H9 (cell line): ENCODE data around the gene PROKR1. TPM values are rescaled to one million over a fixed set of nuclear protein-coding genes. Genes with fewer than 3 reads are reported as not detected.

Source experiments
- DNase-seq: peaks from one replicate; pipeline ENCODE4 v3.0.0-alpha.2; 2017
- H2AFZ ChIP-seq: one replicate; pipeline ENCODE4 v1.6.1; 2013; ENCODE audit warnings: mild to moderate bottlenecking, low read length, control low read depth, moderate library complexity
- H2AK5ac ChIP-seq: 2 replicates; pipeline ENCODE4 v1.6.1; 2013; ENCODE audit warnings: low read length, control low read depth, mixed read lengths; ENCODE audit not compliant: insufficient read length
- H2BK120ac ChIP-seq: one replicate; pipeline ENCODE4 v1.6.1; 2013; ENCODE audit warnings: low read depth, mild to moderate bottlenecking, low read length, control low read depth, inconsistent platforms; ENCODE audit not compliant: poor library complexity, severe bottlenecking
- H2BK12ac ChIP-seq: 2 replicates; pipeline ENCODE4 v1.6.1; 2013; ENCODE audit warnings: low read length, control low read depth, mixed read lengths, low read depth; ENCODE audit not compliant: insufficient read length
- H2BK15ac ChIP-seq: 2 replicates; pipeline ENCODE4 v1.6.1; 2013; ENCODE audit warnings: low read depth, low read length, control low read depth
- H2BK20ac ChIP-seq: one replicate; pipeline ENCODE4 v1.6.1; 2013; ENCODE audit warnings: low read depth, mild to moderate bottlenecking, low read length, control low read depth, inconsistent platforms; ENCODE audit not compliant: poor library complexity, severe bottlenecking
- H2BK5ac ChIP-seq: 2 replicates; pipeline ENCODE4 v1.6.1; 2013; ENCODE audit warnings: low read length, control low read depth, mixed read lengths; ENCODE audit not compliant: insufficient read length
- H3K14ac ChIP-seq: 2 replicates; pipeline ENCODE4 v1.6.1; 2013; ENCODE audit warnings: low read length, control low read depth; ENCODE audit not compliant: insufficient read depth
- H3K18ac ChIP-seq: 2 replicates; pipeline ENCODE4 v1.6.1; 2013; ENCODE audit warnings: low read depth, mild to moderate bottlenecking, mixed read lengths, low read length, control low read depth; ENCODE audit not compliant: insufficient read length
- H3K23ac ChIP-seq: 2 replicates; pipeline ENCODE4 v1.6.1; 2013; ENCODE audit warnings: low read length, control low read depth, mixed read lengths, low read depth; ENCODE audit not compliant: insufficient read length
- H3K23me2 ChIP-seq: 2 replicates; pipeline ENCODE4 v1.6.1; 2013; ENCODE audit warnings: low read depth, mild to moderate bottlenecking, mixed read lengths, low read length, control low read depth; ENCODE audit not compliant: insufficient read length, poor library complexity, severe bottlenecking
- H3K27ac ChIP-seq: 2 replicates; pipeline ENCODE4 v1.5.1; 2013; ENCODE audit warnings: low read length, control low read depth, mixed read lengths, low read depth; ENCODE audit not compliant: insufficient read length
- H3K27me3 ChIP-seq: 2 replicates; pipeline ENCODE4 v1.6.1; 2013; ENCODE audit warnings: low read length, control low read depth, inconsistent platforms; ENCODE audit not compliant: insufficient read depth
- H3K4ac ChIP-seq: 2 replicates; pipeline ENCODE4 v1.6.1; 2013; ENCODE audit warnings: low read depth, mild to moderate bottlenecking, control low read depth, inconsistent platforms, low read length, moderate library complexity
- H3K4me1 ChIP-seq: 2 replicates; pipeline ENCODE4 v1.6.1; 2013; ENCODE audit warnings: low read length, control low read depth, inconsistent platforms; ENCODE audit not compliant: insufficient read depth
- H3K4me2 ChIP-seq: 2 replicates; pipeline ENCODE4 v1.6.1; 2013; ENCODE audit warnings: low read length, control low read depth, mixed read lengths; ENCODE audit not compliant: insufficient read length, insufficient read depth
- H3K56ac ChIP-seq: 2 replicates; pipeline ENCODE4 v1.6.1; 2013; ENCODE audit warnings: low read depth, mild to moderate bottlenecking, mixed read lengths, low read length, control low read depth; ENCODE audit not compliant: insufficient read length
- H3K79me1 ChIP-seq: 2 replicates; pipeline ENCODE4 v1.6.1; 2013; ENCODE audit warnings: low read depth, mild to moderate bottlenecking, moderate library complexity, low read length, control low read depth, inconsistent platforms; ENCODE audit not compliant: insufficient read depth, poor library complexity, severe bottlenecking
- H3K79me2 ChIP-seq: 2 replicates; pipeline ENCODE4 v1.6.1; 2013; ENCODE audit warnings: low read length, control low read depth, inconsistent platforms; ENCODE audit not compliant: insufficient read depth
- H3K9ac ChIP-seq: 2 replicates; pipeline ENCODE4 v1.6.1; 2013; ENCODE audit warnings: low read length, control low read depth, mixed read lengths; ENCODE audit not compliant: insufficient read length; ENCODE audit errors: extremely low read depth
- H3K9me3 ChIP-seq: one replicate; pipeline ENCODE4 v1.6.1; 2013; ENCODE audit warnings: low read depth, low read length, inconsistent platforms; ENCODE audit not compliant: control insufficient read depth
- H3T11ph ChIP-seq: one replicate; pipeline ENCODE4 v1.6.1; 2013; ENCODE audit warnings: mild to moderate bottlenecking, low read length, control low read depth, inconsistent platforms
- H4K20me1 ChIP-seq: one replicate; pipeline ENCODE4 v1.6.1; 2013; ENCODE audit not compliant: control insufficient read depth, insufficient read length, insufficient read depth
- H4K5ac ChIP-seq: 2 replicates; pipeline ENCODE4 v1.6.1; 2013; ENCODE audit warnings: low read depth, mild to moderate bottlenecking, mixed read lengths, low read length, control low read depth; ENCODE audit not compliant: insufficient read length
- H4K8ac ChIP-seq: replicated peaks from 2 replicates; pipeline ENCODE4 v1.6.1; 2013; ENCODE audit warnings: low read length, control low read depth, mixed read lengths, low read depth; ENCODE audit not compliant: insufficient read length
- H4K91ac ChIP-seq: 2 replicates; pipeline ENCODE4 v1.6.1; 2013; ENCODE audit warnings: low read depth, mild to moderate bottlenecking, moderate library complexity, mixed read lengths, low read length, control low read depth; ENCODE audit not compliant: insufficient read length
- H3K27ac Mint-ChIP-seq, 3 experiments: 2 replicates in 2 of 3; 3 replicates in 1 of 3; pipeline ENCODE4 v1.8.0; 2020 to 2021; ENCODE audit warnings: mixed read lengths in 3 of 3, mild to moderate bottlenecking in 1 of 3, moderate library complexity in 1 of 3
- H3K27me3 Mint-ChIP-seq: 2 replicates; pipeline ENCODE4 v1.8.0; 2021; ENCODE audit warnings: low read depth, mild to moderate bottlenecking, moderate library complexity, mixed read lengths
- H3K36me3 Mint-ChIP-seq, 3 experiments: 2 replicates in 2 of 3; 3 replicates in 1 of 3; pipeline ENCODE4 v1.8.0; 2020 to 2021; ENCODE audit warnings: low read depth in 3 of 3, mixed read lengths in 3 of 3; ENCODE audit not compliant: insufficient read depth in 1 of 3
- H3K4me1 Mint-ChIP-seq, 2 experiments: 2 replicates each; pipeline ENCODE4 v1.8.0; 2020; ENCODE audit warnings: mixed read lengths in 2 of 2
- H3K4me3 Mint-ChIP-seq, 2 experiments: 2 replicates in 1 of 2; 3 replicates in 1 of 2; pipeline ENCODE4 v1.8.0; 2020 to 2021; ENCODE audit warnings: mild to moderate bottlenecking in 2 of 2, mixed read lengths in 2 of 2, moderate library complexity in 1 of 2
- H3K9me3 Mint-ChIP-seq, 2 experiments: 2 replicates in 1 of 2; 3 replicates in 1 of 2; pipeline ENCODE4 v1.8.0; 2020; ENCODE audit warnings: mild to moderate bottlenecking in 2 of 2, mixed read lengths in 2 of 2, moderate library complexity in 1 of 2
- CTCF ChIP-seq: fragments of 200-600 bp; sonication (generic); conservative IDR thresholded peaks from 3 replicates; pipeline ENCODE4 v1.8.0; 2021; ENCODE audit warnings: antibody characterized with exemption, mild to moderate bottlenecking
- WGBS: extraction: QIAGEN DNeasy Blood & Tissue Kit; methylation state at CpG from one replicate; pipeline ENCODE4 v1.1.7; 2013; ENCODE audit warnings: missing lambda C conversion rate, low lambda C conversion rate, mixed read lengths; ENCODE audit not compliant: insufficient read length; ENCODE audit errors: extremely low coverage; 5-methylcytosine and 5-hydroxymethylcytosine counted together
- total RNA-seq: library from RNA; stranded (reverse); gene quantifications from 2 replicates; pipeline ENCODE4 v1.2.1, GENCODE V29; 2021

The PROKR1 gene
- total RNA-seq, 1 experiment from 2014 or later: 1.5 TPM

- Histone ChIP-seq H2BK15ac (no peak overlapping the region), H3K23me2 (peaks cover 10% of the 10 kb centered on the region), H3K79me2 (no peaks in the 10 kb centered on the region), H3K4me2 (no peak overlapping the region), H2BK120ac (no peak overlapping the region), H3K79me1 (no peaks in the 10 kb centered on the region), H4K91ac (no peak overlapping the region), H2AFZ (no peak overlapping the region), H3K27me3 (peaks cover 5% of the 10 kb centered on the region; the same call in 1 of the 2 replicates), H3K27ac (no peak overlapping the region), H3K9ac (no peak overlapping the region), H3T11ph (no peak overlapping the region), H4K8ac (no peak overlapping the region), H4K5ac (no peak overlapping the region), H2BK5ac (no peak overlapping the region), H3K18ac (no peak overlapping the region), H2BK12ac (no peak overlapping the region), H3K9me3 (no peaks in the 10 kb centered on the region), H3K4ac (no peak overlapping the region), H2AK5ac (no peak overlapping the region), H3K56ac (no peak overlapping the region), H3K4me1 (0 out of 2 replicates have a peak, but pooled peaks cover 3% of the 10 kb centered on the region), H3K14ac (no peak overlapping the region), H2BK20ac (no peak overlapping the region), H4K20me1 (no peaks in the 10 kb centered on the region), H3K23ac (no peak overlapping the region)
- peak; percentile 31; the same call in 2 of the 3 replicates for TF ChIP-seq CTCF
- peaks cover 41% of the 10 kb centered on the region for H3K27me3 Mint-ChIP-seq
- peaks cover 0 to 3% of the 10 kb centered on the region in 2 experiments; a peak in 3 of 5 replicates for H3K9me3 Mint-ChIP-seq
- H3K4me1 Mint-ChIP-seq: peaks cover 12 to 14% of the 10 kb centered on the region in 2 experiments
- no peak overlapping the region for H3K27ac Mint-ChIP-seq
- peaks cover 0 to 2% (median 0%) of the 10 kb centered on the region in 3 experiments; a peak in 2 of 7 replicates for H3K36me3 Mint-ChIP-seq
- no peak overlapping the region for H3K4me3 Mint-ChIP-seq
- no peak for DNase-seq
- WGBS: no CpG with 5 or more reads among the region's 3 CpGs
Observed at GRCh38 chr2:68646303-68646702, 2.9 kb downstream of the PROKR1 start.
